Astrocyte of the spinal cord (primary cell): ENCODE data around the gene P2RX7.

Source experiments
- DNase-seq: peaks from one replicate; pipeline ENCODE4 v3.0.0; 2011; ENCODE audit warnings: low read depth, low spot score
- H3K4me3 ChIP-seq: 2 replicates; pipeline ENCODE4 v1.5.1; 2011; ENCODE audit warnings: low read depth, mild to moderate bottlenecking, low read length, moderate library complexity
- in situ Hi-C: cut with HindIII; loops from 2 replicates; pipeline ENCODE4 v1.10.0; 2017; ENCODE audit warnings: low sequenced_read_pairs
- TF ChIP-seq, protein P1 (sequence below): IDR thresholded peaks from 2 replicates; pipeline ENCODE4 v1.5.1; 2012; ENCODE audit warnings: low read depth, mild to moderate bottlenecking, low read length, inconsistent platforms

Gene P2RX7

DNA sequence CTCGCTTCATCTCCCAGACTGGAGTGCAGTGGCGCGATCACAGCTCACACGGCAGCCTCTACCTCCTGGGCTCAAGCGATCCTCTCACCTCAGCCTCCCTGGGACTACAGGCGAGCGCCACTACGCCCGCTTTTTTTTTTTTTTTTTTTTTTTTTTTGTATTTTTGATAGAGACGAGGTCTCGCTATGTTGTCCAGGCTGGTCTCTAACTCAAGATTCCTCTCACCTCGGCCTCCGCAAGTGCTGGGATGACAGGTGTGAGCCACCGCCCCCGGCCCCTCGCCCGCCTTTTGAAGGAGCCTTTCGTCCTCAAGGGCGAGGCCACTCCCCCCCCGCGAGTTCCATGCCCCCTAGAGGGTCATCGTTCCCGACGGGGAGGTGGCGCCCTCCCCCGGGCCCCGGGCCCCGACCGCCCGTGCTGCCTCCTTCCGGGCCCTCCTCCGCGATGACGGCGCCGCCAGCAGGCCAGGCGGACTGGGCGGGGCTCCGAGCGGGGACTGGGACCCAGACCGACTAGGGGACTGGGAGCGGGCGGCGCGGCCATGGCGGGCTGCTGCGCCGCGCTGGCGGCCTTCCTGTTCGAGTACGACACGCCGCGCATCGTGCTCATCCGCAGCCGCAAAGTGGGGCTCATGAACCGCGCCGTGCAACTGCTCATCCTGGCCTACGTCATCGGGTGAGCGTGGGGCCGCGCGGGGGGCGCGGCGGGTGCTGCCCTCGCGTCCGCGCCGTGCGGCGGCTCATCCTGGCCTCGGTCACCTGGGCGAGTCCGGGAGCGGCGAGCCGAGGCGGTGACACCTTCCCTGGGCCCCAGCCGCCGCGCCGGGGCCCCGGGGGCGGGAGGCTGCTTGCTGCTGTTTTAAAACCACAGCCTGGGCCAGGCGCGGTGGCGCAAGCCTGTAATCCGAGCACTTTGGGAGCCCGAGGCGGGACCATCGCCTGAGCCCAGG lies 77.2 kb downstream of the P2RX7 start, which contains the start of gene P2RX4:
Gene P2RX4, plus strand, starts transcription at position 506 of the 949 bp plus-strand sequence. Its CDS starts 36 bp downstream, at position 542.
- in situ Hi-C loops = no loop called here
- peak; percentile 65 for DNase-seq
- H3K4me3 ChIP-seq = peak within 1 kb of the TSS; percentile 55
- TF ChIP-seq, protein P1, sequence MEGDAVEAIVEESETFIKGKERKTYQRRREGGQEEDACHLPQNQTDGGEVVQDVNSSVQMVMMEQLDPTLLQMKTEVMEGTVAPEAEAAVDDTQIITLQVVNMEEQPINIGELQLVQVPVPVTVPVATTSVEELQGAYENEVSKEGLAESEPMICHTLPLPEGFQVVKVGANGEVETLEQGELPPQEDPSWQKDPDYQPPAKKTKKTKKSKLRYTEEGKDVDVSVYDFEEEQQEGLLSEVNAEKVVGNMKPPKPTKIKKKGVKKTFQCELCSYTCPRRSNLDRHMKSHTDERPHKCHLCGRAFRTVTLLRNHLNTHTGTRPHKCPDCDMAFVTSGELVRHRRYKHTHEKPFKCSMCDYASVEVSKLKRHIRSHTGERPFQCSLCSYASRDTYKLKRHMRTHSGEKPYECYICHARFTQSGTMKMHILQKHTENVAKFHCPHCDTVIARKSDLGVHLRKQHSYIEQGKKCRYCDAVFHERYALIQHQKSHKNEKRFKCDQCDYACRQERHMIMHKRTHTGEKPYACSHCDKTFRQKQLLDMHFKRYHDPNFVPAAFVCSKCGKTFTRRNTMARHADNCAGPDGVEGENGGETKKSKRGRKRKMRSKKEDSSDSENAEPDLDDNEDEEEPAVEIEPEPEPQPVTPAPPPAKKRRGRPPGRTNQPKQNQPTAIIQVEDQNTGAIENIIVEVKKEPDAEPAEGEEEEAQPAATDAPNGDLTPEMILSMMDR = no peak

DNA sequence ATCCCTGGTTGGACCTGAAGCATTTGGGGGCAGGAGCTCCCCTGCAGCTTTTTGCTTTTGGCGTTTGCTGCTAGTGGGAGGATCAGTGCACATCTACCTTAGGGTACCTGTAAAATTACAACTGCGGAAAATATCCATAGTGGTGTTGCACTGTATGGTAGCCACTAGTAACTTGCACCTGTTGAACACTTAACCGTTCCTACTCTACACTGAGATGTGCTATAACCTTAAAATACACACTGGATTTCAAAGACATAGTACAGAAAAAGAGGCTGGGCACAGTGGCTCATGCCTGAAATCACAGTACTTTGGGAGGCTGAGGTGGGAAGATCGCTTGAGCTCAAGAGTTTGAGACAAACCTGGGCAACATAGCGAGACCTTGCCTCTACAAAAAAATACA lies 80.2 kb downstream of the P2RX7 start:
- in situ Hi-C loops = no loop called here
- TF ChIP-seq, protein P1 = no peak
- no peak for DNase-seq
- H3K4me3 ChIP-seq = no peak overlapping the region

DNA sequence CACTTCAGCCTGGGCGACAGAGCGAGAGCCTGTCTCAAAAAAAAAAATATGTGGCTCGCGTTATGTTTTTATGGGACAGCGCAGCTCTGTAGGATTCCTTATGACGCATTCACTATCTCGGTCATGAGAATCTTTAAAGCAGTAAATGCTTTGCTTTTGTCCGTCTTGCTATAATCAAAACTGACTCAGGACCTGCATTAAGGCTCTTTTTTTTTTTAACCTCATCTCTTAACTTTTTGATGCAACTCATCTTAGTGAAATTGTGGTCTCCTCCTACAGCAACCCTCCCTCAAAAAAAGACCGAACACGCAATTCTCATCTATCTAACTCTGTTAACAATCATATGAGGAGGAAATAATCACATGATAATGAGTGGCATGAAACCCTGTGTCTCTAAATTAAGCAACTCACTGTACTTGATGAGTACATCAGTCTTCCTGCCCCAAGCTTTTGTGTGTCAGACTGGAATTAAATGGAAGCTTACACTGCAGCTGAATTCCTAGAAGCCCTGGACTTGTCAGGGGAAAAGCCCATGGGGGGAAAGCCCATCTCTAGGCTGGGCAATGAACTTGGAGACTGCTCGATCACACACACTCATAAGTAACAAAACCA lies 81.6 kb downstream of the P2RX7 start:
- no peak overlapping the region for H3K4me3 ChIP-seq
- DNase-seq = no peak
- in situ Hi-C loops = no loop called here
- TF ChIP-seq, protein P1 = no peak

DNA sequence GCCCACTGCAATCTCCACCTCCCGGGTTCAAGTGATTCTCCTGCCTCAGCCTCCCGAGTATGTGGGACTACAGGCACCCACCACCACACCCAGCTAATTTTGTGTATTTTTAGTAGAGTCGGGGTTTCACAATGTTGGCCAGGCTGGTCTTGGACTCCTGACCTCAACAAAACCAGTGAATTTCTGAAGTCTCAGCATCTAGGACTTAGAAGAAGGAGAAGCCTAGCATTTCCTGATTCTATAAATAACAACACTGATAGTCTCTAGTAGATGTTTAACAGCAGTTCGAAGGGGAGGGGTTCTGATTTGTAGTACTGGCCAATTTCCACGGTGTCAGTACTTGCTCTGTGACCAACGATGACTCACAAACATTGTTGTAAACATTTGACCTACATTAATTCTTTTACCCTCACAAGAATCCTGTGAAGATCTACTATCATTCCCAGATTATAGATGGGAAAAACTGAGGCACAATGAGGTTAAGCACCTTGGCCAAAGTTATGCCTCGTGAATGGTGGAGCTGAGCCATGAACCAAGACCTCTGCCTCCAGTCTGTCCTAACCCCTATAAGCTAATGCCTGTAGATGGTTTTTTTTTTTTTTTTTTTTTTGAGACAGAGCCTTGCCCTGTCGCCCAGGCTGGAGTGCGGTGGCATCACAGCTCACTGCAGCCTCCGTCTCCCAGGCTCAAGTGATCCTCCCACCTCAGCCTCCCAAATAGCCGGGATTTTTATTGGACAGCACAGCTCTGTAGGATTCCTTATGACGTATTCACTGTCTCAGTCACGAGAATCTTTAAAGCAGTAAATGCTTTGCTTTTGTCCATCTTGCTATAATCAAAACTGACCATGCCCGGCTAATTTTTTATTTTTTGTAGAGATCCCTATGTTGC lies 82.4 kb downstream of the P2RX7 start:
- TF ChIP-seq, protein P1 = no peak
- in situ Hi-C loops = no loop called here
- peak; percentile 76 for DNase-seq
- no peak overlapping the region for H3K4me3 ChIP-seq

DNA sequence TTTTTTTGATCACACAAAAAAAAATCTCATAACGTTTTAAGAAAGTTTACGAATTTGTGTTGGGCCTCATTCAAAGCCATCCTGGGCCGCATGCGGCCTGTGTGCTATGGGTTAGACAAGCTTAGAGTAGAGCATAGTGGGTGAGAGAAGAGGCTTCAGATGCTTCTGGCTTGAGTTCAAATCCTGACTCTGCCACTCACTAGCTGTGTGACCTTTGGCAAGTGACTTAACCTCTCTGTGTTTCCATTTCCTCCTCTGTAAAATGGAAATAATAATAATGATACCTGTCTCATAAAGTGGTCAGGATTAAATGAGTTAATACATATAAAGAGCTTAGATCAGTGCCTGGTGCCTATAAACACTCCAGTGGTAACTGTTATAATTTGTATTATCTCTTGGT lies 83.4 kb downstream of the P2RX7 start:
- in situ Hi-C loops = no loop called here
- TF ChIP-seq, protein P1 = no peak
- DNase-seq = no peak
- H3K4me3 ChIP-seq = no peak overlapping the region

DNA sequence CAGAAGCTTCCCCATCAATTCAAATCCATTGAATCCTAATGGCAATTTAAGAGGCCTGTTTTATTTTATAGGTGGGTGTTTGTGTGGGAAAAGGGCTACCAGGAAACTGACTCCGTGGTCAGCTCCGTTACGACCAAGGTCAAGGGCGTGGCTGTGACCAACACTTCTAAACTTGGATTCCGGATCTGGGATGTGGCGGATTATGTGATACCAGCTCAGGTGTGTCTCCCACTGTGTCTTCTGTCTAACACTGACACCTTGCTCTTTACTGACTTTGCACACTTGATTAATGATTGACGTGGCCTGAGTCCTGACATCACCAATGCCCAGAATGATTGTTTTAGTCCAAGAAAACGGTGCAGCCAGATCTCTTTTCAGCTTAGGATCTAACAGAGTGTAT lies 84.4 kb downstream of the P2RX7 start:
- in situ Hi-C loops = no loop called here
- H3K4me3 ChIP-seq = no peak overlapping the region
- TF ChIP-seq, protein P1 = no peak
- no peak for DNase-seq
